Stimulated activated naive CD4-positive, alpha-beta T cell treated with Interleukin-2 at 50 U/mL for 16 hours (primary cell): ENCODE data around the gene NCOA7.
"Not testable (repeated sequence)": the region's sequence is repeated elsewhere in the genome, so short reads cannot be mapped to it uniquely, and the experiment has no call there.

ENCODE experiments used
- DNase-seq: peaks from one replicate; lab custom pipeline; 2025; lab: John Stamatoyannopoulos, UW

Gene NCOA7

DNA sequence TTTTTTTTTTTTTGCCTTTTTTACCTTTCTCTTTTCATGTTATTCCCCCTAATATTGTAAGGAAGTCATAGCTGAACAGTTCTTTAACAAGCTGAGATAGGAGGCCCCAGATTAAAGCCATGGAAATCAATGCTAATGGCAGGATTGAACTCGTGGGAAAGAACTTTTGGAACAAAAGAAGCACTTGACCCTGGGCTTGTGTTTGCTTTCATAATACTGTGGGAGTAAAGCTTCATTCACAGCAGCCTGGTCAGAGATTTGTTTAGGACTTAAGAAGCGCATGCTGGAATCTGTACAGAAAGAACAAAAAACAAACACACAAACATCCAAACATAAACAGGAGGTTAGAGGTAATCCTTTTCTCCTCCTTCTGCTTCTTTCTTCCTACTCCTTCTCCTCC lies 36.2 kb upstream of the NCOA7 start:
- no peak for DNase-seq

DNA sequence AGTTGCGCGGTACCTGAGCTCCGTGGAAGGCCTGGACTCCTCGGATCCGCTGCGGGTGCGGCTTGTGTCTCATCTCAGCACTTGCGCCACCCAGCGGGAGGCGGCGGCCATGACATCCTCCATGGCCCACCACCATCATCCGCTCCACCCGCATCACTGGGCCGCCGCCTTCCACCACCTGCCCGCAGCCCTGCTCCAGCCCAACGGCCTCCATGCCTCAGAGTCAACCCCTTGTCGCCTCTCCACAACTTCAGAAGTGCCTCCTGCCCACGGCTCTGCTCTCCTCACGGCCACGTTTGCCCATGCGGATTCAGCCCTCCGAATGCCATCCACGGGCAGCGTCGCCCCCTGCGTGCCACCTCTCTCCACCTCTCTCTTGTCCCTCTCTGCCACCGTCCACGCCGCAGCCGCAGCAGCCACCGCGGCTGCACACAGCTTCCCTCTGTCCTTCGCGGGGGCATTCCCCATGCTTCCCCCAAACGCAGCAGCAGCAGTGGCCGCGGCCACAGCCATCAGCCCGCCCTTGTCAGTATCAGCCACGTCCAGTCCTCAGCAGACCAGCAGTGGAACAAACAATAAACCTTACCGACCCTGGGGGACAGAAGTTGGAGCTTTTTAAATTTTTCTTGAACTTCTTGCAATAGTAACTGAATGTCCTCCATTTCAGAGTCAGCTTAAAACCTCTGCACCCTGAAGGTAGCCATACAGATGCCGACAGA lies 31.4 kb upstream of the NCOA7 start:
- no peak for DNase-seq

DNA sequence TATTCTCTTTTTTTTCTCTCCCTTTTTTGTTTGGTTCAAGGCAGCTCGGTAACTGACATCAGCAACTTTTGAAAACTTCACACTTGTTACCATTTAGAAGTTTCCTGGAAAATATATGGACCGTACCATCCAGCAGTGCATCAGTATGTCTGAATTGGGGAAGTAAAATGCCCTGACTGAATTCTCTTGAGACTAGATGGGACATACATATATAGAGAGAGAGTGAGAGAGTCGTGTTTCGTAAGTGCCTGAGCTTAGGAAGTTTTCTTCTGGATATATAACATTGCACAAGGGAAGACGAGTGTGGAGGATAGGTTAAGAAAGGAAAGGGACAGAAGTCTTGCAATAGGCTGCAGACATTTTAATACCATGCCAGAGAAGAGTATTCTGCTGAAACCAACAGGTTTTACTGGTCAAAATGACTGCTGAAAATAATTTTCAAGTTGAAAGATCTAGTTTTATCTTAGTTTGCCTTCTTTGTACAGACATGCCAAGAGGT lies 30.8 kb upstream of the NCOA7 start:
- DNase-seq: no peak

DNA sequence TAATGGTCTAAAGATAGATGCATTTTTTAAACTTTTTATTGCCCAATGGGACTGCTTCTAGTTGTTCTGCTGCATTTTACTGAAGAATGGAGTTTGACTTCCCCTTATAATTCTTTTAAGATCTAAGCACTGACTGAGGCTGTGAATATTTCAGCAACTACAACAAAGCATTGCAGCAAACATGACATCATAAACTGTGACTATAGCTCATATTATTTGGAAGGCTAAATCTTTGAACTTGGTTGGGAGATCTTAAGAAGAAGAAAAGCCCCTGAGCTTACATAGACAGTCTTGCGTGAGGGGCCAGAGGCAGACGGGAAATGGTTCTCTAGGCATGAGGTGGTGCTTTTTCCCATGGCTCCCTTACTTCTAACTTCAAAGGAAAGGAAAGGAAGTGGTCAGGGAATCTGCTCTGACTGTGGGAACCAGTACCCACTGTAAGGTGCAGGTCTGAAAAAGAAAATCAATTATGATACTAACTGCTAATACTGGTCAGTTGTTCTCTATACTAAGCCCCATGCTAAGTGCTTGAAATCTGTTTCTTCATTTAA lies 26.6 kb upstream of the NCOA7 start:
- DNase-seq: no peak

DNA sequence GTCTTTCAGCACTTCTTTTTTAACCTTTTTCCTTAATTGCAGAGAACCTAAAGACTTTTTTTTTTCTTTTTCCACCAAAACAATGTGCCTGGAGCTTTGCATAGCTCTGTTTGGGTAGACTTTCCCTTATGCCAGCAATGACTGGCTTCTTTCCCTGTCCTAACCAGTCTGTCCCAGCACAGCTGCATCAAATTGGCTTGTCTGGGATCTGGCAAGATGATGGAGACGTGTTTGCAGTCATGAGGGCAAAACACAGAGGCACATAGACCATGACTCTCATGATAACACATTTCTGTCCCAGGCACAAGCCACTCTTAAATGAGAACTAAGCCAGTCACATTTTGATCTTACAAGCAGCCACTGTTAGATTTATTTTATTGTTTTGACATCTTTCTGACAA lies 24.8 kb upstream of the NCOA7 start:
- no peak for DNase-seq

DNA sequence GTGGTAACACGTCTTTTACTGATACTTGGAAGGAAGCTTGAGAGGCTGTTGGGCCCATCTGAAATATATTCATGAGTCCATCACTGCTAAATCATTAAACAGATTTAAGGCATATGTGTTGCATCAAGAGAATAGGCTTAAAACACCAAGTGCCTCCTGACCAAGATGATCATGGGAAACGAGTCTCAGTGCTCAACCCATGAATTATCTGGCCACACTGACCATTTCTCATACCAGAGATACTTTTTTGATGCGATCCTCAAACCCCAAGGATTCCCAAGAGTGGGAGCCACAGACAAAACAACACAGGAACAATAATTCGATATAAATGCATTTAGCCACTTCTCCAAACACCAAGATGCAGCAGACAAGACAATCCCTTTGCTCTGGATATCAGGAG lies 24.1 kb upstream of the NCOA7 start:
- no peak for DNase-seq

DNA sequence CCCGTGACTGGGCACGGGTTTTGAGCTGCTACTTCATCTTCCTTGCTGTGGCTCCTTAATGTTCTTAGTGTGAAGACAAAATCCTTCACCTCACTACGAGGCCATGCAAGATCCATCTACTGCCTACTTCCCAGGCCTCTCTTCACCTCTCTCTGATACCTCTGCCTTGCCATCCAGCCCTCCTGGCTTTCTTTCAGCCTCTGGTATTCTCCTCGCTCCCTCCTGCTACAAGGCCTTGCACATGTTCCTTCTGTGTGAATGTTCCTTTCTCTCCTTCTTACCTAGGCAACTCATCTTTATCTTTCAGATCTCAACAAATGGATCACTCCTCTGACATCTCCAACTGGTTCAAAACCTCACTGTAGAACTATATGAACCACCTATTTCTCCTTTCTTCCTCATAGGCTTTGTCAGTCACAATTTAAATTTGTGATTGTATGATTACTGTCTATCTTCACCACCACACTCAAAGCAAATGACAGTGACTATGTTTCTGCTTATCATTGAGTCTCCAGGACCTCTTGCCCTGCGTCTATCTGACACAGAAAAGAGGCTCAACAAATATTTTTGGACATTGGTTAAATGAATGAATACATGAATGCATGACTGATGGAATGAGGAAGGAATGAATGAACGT lies 21.5 kb upstream of the NCOA7 start:
- DNase-seq: no peak

DNA sequence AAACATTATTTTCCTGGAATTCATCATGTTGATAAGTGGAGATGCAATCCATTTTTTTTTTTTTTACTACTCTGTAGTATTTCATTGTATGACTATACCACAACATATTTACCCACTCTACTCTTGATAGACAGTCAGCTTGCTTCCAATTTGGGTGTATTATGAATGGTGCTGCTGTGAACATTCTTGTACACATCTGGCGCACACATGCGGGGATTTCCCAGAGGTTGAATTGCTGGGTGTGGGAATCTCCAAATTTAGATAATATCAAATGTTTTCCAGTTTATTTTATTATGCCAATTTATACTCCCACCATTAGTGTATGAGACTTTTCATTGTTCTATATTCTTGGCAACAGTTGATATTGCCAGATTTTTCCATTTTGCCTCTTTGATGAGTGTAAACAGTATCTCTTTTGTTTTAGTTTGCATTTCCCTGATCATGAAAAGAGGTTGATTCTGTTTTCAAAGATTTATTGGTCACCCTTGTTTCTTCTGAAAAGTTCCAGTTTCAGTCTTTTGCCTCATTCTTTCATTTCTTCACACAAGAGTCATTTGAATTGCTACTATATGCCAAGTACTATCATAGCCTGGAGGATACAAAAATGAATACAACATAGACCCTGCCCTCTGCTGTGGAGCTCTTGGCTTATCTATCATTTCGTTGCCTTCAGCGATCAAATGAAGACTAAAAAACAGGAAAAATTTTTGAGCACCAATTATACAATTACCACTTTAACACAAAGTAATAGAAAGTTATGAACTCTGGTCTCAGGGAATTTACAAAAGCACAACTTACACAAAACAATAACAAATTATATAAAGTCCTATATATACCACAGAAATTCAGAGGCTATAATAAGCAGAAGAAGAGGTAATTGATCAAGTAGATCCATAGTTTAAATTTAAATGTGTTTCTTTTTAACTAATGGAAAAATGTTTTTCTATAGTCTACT lies 17.1 kb upstream of the NCOA7 start:
- DNase-seq: no peak

DNA sequence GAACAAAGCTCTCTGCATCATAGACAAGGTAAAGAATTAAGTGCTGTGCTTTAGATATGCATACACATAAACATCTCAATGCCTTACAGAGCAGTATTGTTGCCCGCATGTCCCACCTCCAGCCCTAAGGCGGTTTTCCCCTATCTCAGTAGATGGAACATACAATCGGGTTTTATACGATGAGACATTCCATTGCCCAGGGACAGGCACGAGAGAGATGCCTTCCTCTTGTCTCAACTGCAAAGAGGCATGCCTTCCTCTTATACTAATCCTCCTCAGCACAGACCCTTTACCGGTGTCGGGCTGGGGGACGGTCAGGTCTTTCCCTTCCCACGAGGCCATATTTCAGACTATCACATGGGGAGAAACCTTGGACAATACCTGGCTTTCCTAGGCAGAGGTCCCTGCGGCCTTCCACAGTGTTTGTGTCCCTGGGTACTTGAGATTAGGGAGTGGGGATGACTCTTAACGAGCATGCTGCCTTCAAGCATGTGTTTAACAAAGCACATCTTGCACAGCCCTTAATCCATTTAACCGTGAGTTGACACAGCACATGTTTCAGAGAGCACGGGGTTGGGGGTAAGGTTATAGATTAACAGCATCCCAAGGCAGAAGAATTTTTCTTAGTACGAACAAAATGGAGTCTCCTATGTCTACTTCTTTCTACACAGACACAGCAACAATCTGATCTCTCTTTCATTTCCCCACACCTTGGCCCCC lies 14.5 kb upstream of the NCOA7 start:
- DNase-seq: not testable (repeated sequence)

DNA sequence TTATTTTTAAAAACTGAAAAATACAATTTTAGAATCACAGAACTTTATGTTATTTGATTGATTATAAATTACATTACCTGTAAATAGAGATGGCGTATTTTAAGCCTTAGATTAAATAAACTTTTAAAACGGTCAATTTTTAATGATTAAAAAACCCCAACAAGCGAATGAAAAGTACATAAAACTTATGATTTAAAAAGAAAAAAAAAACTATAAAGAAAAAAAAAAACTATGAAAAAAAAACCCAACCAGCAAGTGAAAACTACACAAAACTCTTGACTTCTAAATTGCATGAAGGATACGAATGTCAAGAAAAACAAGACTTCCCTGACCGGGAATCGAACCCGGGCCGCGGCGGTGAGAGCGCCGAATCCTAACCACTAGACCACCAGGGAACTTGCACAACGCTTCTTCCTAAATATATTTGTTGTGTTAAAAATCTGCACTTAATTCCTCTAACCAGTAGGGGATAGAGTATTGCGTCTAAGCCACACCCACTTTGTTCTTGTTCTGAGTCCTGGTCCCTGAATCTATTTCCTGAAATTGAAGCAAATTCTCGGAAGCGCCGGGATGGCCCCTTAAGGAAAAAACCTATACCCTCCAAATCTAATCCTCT lies 10.7 kb upstream of the NCOA7 start:
- DNase-seq: peak; percentile 64

DNA sequence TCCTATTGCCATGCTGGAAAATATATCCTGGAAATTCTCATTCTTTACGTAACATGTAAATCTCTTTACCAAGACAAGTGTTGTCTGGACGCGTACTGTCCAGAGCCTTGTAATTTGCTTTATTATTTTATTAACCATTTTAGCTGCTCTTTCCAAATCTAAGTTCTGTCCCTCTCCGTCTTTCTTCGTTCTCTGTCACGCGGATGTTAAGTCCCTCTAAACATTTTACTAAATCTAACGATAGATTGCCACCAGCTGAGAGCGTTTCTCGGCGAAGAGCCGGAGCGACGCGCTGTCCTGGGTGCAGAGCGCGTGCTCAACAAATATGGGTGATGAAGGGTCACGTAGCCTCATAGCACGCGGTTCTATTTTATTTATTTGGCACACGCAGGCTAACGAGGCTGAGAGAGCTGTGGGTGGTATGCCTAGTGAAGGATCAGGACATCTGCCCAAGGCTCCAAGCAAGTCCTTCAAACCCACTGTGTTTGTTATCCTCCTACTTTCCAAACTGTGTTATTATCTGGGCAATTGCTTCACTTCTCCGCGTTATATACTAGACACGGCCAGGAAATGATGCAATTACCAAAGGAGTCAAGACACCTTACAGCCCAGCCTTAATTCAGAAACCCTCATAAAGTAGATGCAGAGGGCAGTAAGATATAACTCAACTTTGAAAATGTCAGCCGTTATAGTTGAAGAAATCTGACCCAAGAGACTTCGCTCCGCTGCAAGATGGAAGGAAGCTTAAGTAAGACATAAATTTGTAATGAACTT lies 10.0 kb upstream of the NCOA7 start:
- peak; percentile 51 for DNase-seq

DNA sequence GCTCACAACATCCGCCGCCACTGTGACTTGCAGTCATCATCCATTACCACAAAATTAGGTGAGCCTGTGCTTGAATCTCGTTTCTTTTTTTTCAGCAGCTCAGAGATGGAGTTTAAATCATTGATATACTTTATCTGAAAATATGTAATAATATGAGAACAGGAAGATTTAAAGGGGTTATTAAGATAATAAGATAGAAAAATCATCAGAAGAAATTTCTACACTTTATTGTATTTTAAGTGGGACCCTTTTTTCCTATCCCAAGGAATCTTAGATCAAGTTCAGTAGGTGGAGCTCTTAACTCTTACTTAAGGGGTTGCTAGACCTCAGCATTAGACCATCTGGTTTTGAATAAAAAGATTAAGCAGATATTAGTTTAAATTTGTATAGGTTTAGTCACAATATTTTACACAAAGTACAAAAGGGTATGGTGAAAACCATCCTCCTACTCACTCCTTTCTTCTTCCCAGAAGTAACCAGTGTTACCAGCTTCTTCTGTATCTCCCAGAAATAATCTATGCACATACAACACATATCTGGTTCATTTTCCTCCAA lies 9.4 kb upstream of the NCOA7 start:
- DNase-seq: no peak

DNA sequence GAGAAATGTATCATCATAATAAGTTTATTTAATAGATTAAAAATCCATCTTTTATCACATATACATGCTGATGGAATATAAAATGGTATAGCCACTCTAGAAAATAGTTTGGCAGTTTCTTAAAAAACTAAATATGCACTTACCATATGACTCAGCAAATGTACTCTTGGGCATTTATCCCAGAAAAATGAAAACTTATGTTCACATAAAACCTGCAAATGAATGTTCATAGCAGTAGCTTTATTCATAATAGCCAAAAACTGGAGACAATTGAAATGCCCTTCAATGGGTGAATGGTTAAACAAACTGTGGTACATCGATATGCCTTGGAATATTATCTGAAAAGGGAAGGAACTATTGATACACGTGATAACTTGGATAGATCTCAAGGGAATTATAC lies 6.4 kb upstream of the NCOA7 start:
- no peak for DNase-seq

DNA sequence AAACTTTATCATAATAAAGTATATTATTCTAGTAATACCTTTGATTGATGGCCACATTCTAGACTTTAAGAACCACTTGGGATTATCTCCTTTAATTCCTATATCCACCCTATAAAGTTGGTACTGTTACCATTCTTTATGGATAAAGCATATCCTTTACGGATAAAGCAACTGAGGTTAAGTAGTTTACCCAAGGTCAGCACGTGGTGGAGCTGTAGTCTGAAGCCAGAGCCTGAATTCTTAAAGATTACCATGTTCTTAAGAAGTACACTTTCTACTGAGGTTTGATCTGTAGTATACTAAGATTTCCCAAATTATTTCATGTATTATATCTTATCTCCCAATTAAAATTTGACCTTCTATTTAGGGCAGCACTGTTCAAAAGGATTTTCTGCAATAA lies 3.0 kb upstream of the NCOA7 start:
- no peak for DNase-seq

DNA sequence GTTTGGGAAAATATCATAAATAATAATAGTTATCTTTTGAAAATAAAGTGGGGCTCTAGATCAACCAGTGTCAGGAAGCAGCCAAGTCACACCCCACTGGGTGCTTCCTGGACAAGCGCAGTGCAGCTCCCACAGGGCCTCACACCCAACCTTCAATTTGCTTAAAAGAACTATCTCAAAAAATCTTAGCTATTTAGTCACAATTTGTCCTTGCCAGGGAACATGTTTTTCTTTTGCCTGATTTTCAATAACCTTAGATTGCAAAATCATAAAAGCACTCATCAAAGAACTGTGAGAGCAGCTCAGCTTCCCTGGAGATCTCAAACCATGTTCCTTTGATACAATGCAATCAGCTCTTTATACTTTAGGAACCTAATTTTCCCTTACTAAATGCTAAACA lies 1.6 kb upstream of the NCOA7 start:
- no peak for DNase-seq

DNA sequence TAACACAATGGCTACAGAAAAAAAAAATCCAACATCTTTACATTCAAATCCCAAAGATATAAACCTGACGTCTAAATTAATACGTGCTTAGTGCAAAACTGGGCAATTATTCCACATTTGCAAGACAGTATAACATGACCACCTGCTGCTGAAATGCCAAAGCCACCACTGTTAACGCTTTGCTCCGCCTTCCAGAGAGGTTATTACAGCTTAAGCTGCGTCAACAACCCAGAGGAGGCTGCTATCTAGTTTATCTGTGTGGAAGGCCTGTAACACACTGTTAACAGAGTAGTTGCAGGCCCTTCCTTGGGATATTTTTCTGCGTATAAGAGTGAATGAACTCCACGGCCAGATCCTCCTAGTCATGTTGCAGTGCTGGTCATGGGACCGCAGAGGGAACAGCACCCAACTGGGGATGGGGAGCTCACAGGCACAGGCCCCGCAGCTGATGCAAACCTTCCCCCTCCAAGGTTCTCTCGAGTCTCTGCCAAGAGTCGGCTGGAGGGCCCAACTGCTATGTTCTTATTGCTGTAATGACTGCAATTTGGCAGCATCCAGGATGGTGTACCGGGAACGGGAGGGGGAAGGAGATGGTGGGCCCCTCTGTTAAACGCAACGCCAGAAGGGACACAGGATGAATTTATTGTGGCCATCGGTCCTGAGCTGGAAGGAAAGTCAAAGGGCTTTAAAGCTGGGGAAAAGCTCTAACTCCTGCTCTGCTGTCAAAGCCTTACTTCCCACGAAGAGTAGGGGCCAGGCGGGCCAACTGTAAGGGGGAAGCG lies 993 bp upstream of the NCOA7 start:
- no peak for DNase-seq

DNA sequence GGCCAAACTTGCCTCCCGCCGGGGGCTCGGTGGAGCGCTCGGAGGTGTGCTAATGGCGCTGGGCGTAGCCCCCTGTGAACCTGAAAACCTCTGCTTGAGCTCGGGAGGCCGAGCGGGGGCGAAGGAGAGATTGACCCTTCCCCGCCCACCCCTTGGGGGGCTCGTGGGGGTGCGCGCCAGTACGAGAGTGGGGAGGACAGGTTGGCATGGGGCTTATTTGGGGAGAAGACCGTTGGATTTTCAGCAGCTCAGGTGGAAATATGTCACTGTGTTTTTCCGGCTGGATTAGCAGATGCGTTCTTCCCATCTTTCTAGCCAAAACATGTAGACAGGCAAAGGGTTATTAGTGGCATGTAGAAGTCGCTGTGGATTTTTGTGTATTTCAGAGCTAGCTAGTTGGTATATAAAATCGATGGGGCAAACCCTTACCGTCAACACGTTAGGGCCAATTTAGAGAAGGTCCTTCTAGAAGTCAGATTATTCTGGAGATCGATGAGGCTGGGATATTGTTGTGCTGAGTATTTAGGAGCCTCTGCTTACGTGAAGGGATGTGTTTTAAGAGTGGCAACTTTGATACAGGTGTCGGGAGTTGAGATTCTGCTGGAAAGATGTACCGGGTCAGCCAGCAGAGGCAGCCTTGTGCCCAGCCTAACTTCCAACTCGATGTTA lies 525 bp downstream of the NCOA7 start:
- peak; percentile 25 for DNase-seq

DNA sequence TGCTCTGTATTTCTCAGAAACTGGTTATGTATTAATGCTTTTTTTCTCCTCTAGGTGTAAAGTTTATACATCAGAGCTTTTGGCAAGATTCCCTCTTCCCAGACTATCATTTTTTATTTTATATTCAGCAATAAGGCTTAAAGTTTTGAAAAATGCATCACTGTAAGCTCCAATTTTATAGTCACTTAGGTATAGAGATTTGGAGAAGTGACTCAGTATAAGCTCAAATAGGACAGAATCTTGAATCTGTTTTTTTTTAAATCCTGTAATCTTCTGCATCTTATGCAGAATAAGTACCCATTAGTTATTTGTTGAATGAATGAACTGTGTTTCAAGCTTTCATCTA lies 1.0 kb downstream of the NCOA7 start:
- DNase-seq: no peak

DNA sequence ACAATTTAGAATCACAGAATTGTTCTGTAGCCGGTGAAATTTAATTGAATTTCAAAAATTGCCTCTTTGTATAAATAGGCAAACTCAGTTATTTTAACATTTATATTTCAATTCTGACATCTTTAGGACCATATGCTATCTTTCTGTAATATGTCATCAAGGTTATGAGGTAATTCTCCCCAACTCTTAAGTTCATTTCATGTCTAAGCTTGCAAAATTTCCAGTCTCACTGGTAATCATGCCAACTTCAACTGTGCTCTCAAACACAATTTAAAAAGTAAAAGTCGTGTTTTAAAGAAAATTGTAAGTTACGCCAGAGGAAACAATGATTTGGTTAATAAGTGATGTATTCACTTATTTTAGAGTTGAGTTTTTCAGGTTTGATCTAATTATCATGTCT lies 1.4 kb downstream of the NCOA7 start:
- DNase-seq: no peak
